Endothelial cell of umbilical vein (primary cell): Measurements from ENCODE around the gene SCGN. TPM values are rescaled to one million over a fixed set of nuclear protein-coding genes. Genes with fewer than 3 reads are reported as not detected.

Experiments
- BruUV-seq: library from RNA; stranded (reverse); fragments of 400-500 nt; replicated peaks from 2 replicates; lab custom pipeline; 2021; lab: Mats Ljungman, UMichigan
- CTCF ChIA-PET: fragments of 300-600, 350-600 bp; sonication (Branson Sonifier 250); formaldehyde crosslinking; loops from one replicate; lab custom pipeline; 2021; ENCODE audit warnings: antibody characterized with exemption, inconsistent platforms; lab: Charles Lee
- POLR2A ChIA-PET: fragments of 300-600, 350-600 bp; sonication (Branson Sonifier 250); formaldehyde crosslinking; loops from one replicate; lab custom pipeline; 2021; ENCODE audit warnings: antibody characterized with exemption, inconsistent platforms; lab: Charles Lee
- DNase-seq: peaks from one replicate; pipeline ENCODE4 v3.0.0-alpha.2; 2011; ENCODE audit warnings: low read depth, low spot score
- FAIRE-seq: peaks from 2 replicates; lab custom pipeline; 2011; peaks lifted over from hg19 to GRCh38; lab: Jason Lieb, UNC
- H2AFZ ChIP-seq: 2 replicates; pipeline ENCODE4 v1.6.0; 2012; ENCODE audit warnings: low read depth, low read length, control low read depth, inconsistent platforms
- H3K27ac ChIP-seq: 2 replicates; pipeline ENCODE4 v1.5.1; 2011; ENCODE audit warnings: low read depth, mild to moderate bottlenecking, control low read depth, low read length, moderate library complexity; ENCODE audit not compliant: insufficient read depth
- H3K27me3 ChIP-seq, 2 experiments: 2 replicates each; pipeline versions ENCODE4 v1.6.0 to v1.6.1; 2011; ENCODE audit warnings: low read length in 2 of 2, mixed read lengths in 1 of 2; ENCODE audit not compliant: control insufficient read depth in 2 of 2, insufficient read depth in 2 of 2
- H3K36me3 ChIP-seq, 2 experiments: 2 replicates in 1 of 2; 3 replicates in 1 of 2; pipeline ENCODE4 v1.5.1; 2011; ENCODE audit warnings: low read length in 2 of 2, mild to moderate bottlenecking in 1 of 2, moderate library complexity in 1 of 2; ENCODE audit not compliant: control insufficient read depth in 2 of 2, insufficient read depth in 2 of 2; ENCODE audit errors: extremely low read depth in 1 of 2
- H3K4me1 ChIP-seq: 3 replicates; pipeline ENCODE4 v1.5.1; 2011; ENCODE audit warnings: mild to moderate bottlenecking, low read length; ENCODE audit not compliant: control insufficient read depth, insufficient read depth; ENCODE audit errors: extremely low read depth
- H3K4me2 ChIP-seq: 2 replicates; pipeline ENCODE4 v1.6.1; 2011; ENCODE audit warnings: low read length, control low read depth, mixed read lengths; ENCODE audit not compliant: insufficient read depth
- H3K4me3 ChIP-seq, 3 experiments: fragments of 200-600 bp in 1 of 3; sonication (generic), shearing (Covaris generic) in 1 of 3; replicated peaks in 1 of 3; 2 replicates each; pipeline ENCODE4 v1.5.1; 2011 to 2016; ENCODE audit warnings: control low read depth in 3 of 3, low read length in 3 of 3, mild to moderate bottlenecking in 2 of 3, inconsistent platforms in 1 of 3, low read depth in 1 of 3, moderate library complexity in 1 of 3; ENCODE audit not compliant: insufficient read depth in 1 of 3
- H3K79me2 ChIP-seq: 2 replicates; pipeline ENCODE4 v1.6.0; 2012; ENCODE audit warnings: low read length, inconsistent platforms; ENCODE audit not compliant: control insufficient read depth, insufficient read depth
- H3K9ac ChIP-seq: replicated peaks from 2 replicates; pipeline ENCODE3; 2011; ENCODE audit warnings: low read length, control low read depth; ENCODE audit not compliant: insufficient read depth; ENCODE audit errors: extremely low read depth
- H3K9me1 ChIP-seq: replicated peaks from 3 replicates; pipeline ENCODE4 v1.6.0; 2011; ENCODE audit warnings: mild to moderate bottlenecking, low read length; ENCODE audit not compliant: control insufficient read depth, insufficient read depth; ENCODE audit errors: extremely low read depth
- H3K9me3 ChIP-seq: replicated peaks from 2 replicates; pipeline ENCODE4 v1.5.1; 2012; ENCODE audit warnings: low read length, inconsistent platforms; ENCODE audit not compliant: control insufficient read depth, insufficient read depth
- H4K20me1 ChIP-seq: replicated peaks from 2 replicates; pipeline ENCODE3; 2011; ENCODE audit warnings: mild to moderate bottlenecking, low read length; ENCODE audit not compliant: control insufficient read depth, insufficient read depth; ENCODE audit errors: extremely low read depth
- CTCF ChIP-seq, 2 donors: IDR thresholded peaks; 1 replicate in 1 of 2; 2 replicates in 1 of 2; pipeline ENCODE4 v1.5.1; 2011; ENCODE audit warnings: low read length in 2 of 2, mild to moderate bottlenecking in 2 of 2, moderate library complexity in 2 of 2, control low read depth in 1 of 2, inconsistent platforms in 1 of 2, low read depth in 1 of 2; ENCODE audit not compliant: insufficient read depth in 1 of 2; ENCODE audit errors: extremely low read depth in 1 of 2
- EZH2 ChIP-seq: IDR thresholded peaks from 2 replicates; pipeline ENCODE4 v1.6.1; 2012; ENCODE audit warnings: borderline replicate concordance, low read depth, mild to moderate bottlenecking, moderate library complexity, low read length, inconsistent platforms; ENCODE audit not compliant: severe bottlenecking
- GATA2 ChIP-seq: IDR thresholded peaks from 2 replicates; pipeline ENCODE4 v1.7.0; 2011; ENCODE audit warnings: low read depth, mild to moderate bottlenecking, moderate library complexity, mixed read lengths, low read length; ENCODE audit not compliant: insufficient read length, insufficient read depth
- JUN ChIP-seq: IDR thresholded peaks from 2 replicates; pipeline ENCODE4 v1.6.1; 2011; ENCODE audit warnings: borderline replicate concordance, low read depth; ENCODE audit not compliant: insufficient read length, insufficient read depth
- MYC ChIP-seq: IDR thresholded peaks from one replicate; pipeline ENCODE4 v1.6.1; 2011; ENCODE audit warnings: mild to moderate bottlenecking, low read depth, low read length
- POLR2A ChIP-seq: IDR thresholded peaks from 2 replicates; pipeline ENCODE4 v1.6.1; 2012; ENCODE audit warnings: low read depth, mild to moderate bottlenecking, control low read depth, low read length
- POLR2AphosphoS5 ChIP-seq: IDR thresholded peaks from 2 replicates; pipeline ENCODE4 v1.6.1; 2012; ENCODE audit warnings: low read depth, mild to moderate bottlenecking, control low read depth, low read length, moderate library complexity; ENCODE audit not compliant: insufficient read depth
- dilution Hi-C: fragments of 300-500 bp; cut with MboI; formaldehyde crosslinking; loops from one replicate; pipeline ENCODE4 v1.15.0; 2019; ENCODE audit warnings: low sequenced_read_pairs; ENCODE audit not compliant: extremely low pct_ligation_motif_present
- intact Hi-C: fragments of 100-400 bp; cut with micrococcal nuclease; formaldehyde crosslinking; loops from one replicate; pipeline ENCODE4 v1.10.0; 2022
- polyA plus RNA-seq, 4 experiments: library from polyadenylated mRNA; depleted of rRNA in 3 of 4; stranded (reverse) in 3 of 4; unstranded in 1 of 4; fragments of >200 nt; gene quantifications; 2 replicates each; pipeline versions ENCODE4 v1.2.1 to v1.2.3, GENCODE V29; 2011 to 2012; ENCODE audit warnings: missing spikeins in 1 of 4
- total RNA-seq: library from RNA; stranded (reverse); gene quantifications from 2 replicates; pipeline ENCODE4 v1.2.3, GENCODE V29; 2021

The SCGN gene
- total and polyA plus RNA-seq, 2 donors (not counting 3 experiments of a cell fraction or from before 2014, with no cell fraction given), result not detected

- Histone ChIP-seq H3K79me2 (no peaks in the 10 kb centered on the region), H2AFZ (no peak overlapping the region), H3K4me2 (no peak overlapping the region), H3K9ac (no peak overlapping the region), H3K36me3 (no peaks in the 10 kb centered on the region), H3K9me1 (no peaks in the 10 kb centered on the region), H3K4me3 (no peak overlapping the region), H3K9me3 (no peaks in the 10 kb centered on the region), H3K27ac (no peak overlapping the region), H3K4me1 (no peaks in the 10 kb centered on the region), H4K20me1 (no peaks in the 10 kb centered on the region), H3K27me3 (peaks cover 0 to 2% of the 10 kb centered on the region in 2 experiments)
- BruUV-seq, result no TSS peak
- intact Hi-C loops, result no loop called here
- CTCF ChIA-PET, result interaction anchor here (0.6 to 1.3 kb wide), 4 partner anchors 32 to 1371 kb away, joined by 3 to 5 read pairs (median 3); no protein-coding TSS in a partner anchor
- dilution Hi-C loops, result no loop called here
- POLR2A ChIA-PET, result no interaction called here
- TF ChIP-seq POLR2A, result no peak
- no peak for TF ChIP-seq EZH2
- TF ChIP-seq MYC, result no peak
- no peak for TF ChIP-seq POLR2AphosphoS5
- TF ChIP-seq CTCF (IDR thresholded peaks at IDR 0.05; ENCODE audit: extremely low read depth in 1 of 2, insufficient read depth in 1 of 2, low read depth in 1 of 2, low read length in 2 of 2), result no peak
- no peak for TF ChIP-seq GATA2
- TF ChIP-seq JUN, result no peak
- FAIRE-seq (no peak), DNase-seq (no peak)
Observed at GRCh38 chr6:25749837-25750236, 97.8 kb downstream of the SCGN start.
